HepG2 (cell line): Measurements from ENCODE around the gene KDM2B. TPM values are rescaled to one million over a fixed set of nuclear protein-coding genes. Genes with fewer than 3 reads are reported as not detected.
"Not testable (repeated sequence)": the region's sequence is repeated elsewhere in the genome, so short reads cannot be mapped to it uniquely, and the experiment has no call there.

Experiments used
- ATAC-seq: fragments of 200-7000 bp; cut with Tn5 transposase; 3 replicates; pipeline ENCODE4 v1.9.1; 2020; ENCODE audit warnings: mild to moderate bottlenecking, moderate library complexity
- BruUV-seq: library from RNA; stranded (reverse); fragments of 400-500 nt; replicated peaks from 2 replicates; lab custom pipeline; 2021; lab: Mats Ljungman, UMichigan
- CTCF ChIA-PET: fragments of 300-600 bp; formaldehyde crosslinking; extraction: SDS; loops from one replicate; lab custom pipeline; 2021; ENCODE audit warnings: low total read pairs, inconsistent platforms, low intra/inter-chr PET ratio; lab: Yijun Ruan, JAX
- POLR2A ChIA-PET: fragments of 350-600 bp; sonication (Branson Sonifier 250); formaldehyde crosslinking; loops from one replicate; lab custom pipeline; 2020; ENCODE audit warnings: antibody characterized with exemption, inconsistent platforms; lab: Yijun Ruan, JAX
- DNase-seq: peaks from one replicate; pipeline ENCODE4 v3.0.0-alpha.2; 2015; ENCODE audit warnings: low spot score
- FAIRE-seq: peaks from 3 replicates; lab custom pipeline; 2011; peaks lifted over from hg19 to GRCh38; lab: Jason Lieb, UNC
- H2AFZ ChIP-seq: one replicate; pipeline ENCODE4 v1.6.1; 2011; ENCODE audit warnings: low read length, inconsistent platforms
- H3K27ac ChIP-seq: fragments of 300-600 bp; 3 replicates; pipeline ENCODE4 v1.8.0; 2011; ENCODE audit warnings: mixed run types, mild to moderate bottlenecking, mixed read lengths, low read length, inconsistent platforms; ENCODE audit not compliant: insufficient read depth; ENCODE audit errors: extremely low read length
- H3K27me3 ChIP-seq, 2 experiments: fragments of 200-600 bp in 1 of 2; 2 replicates in 1 of 2; 3 replicates in 1 of 2; pipeline versions ENCODE4 v1.6.0 to v1.8.0; 2011; ENCODE audit warnings: low read length in 2 of 2, mild to moderate bottlenecking in 2 of 2, moderate library complexity in 2 of 2, inconsistent platforms in 1 of 2; ENCODE audit not compliant: insufficient read depth in 2 of 2, control insufficient read depth in 1 of 2
- H3K36me3 ChIP-seq, 2 experiments: fragments of 200-600 bp in 1 of 2; replicated peaks in 1 of 2; 2 replicates in 1 of 2; 3 replicates in 1 of 2; pipeline versions ENCODE4 v1.5.1 to v1.8.0; 2011; ENCODE audit warnings: low read length in 2 of 2, inconsistent platforms in 1 of 2; ENCODE audit not compliant: insufficient read depth in 2 of 2, control insufficient read depth in 1 of 2
- H3K4me1 ChIP-seq: 2 replicates; pipeline ENCODE4 v1.5.1; 2012; ENCODE audit warnings: low read length, inconsistent platforms; ENCODE audit not compliant: insufficient read depth
- H3K4me2 ChIP-seq: 2 replicates; pipeline ENCODE4 v1.6.0; 2011; ENCODE audit warnings: low read depth, low read length, inconsistent platforms
- H3K4me3 ChIP-seq, 3 experiments: fragments of 200-600 bp in 1 of 3; sonication (generic), shearing (Covaris generic) in 1 of 3; replicated peaks in 1 of 3; 2 replicates each; pipeline ENCODE4 v1.5.1; 2011 to 2016; ENCODE audit warnings: low read length in 3 of 3, inconsistent platforms in 2 of 3, low read depth in 2 of 3, mild to moderate bottlenecking in 2 of 3, control low read depth in 1 of 3, mixed read lengths in 1 of 3; ENCODE audit not compliant: insufficient read depth in 1 of 3
- H3K79me2 ChIP-seq: one replicate; pipeline ENCODE4 v1.6.1; 2011; ENCODE audit warnings: low read length, inconsistent platforms; ENCODE audit not compliant: insufficient read depth
- H3K9ac ChIP-seq: 2 replicates; pipeline ENCODE4 v1.6.0; 2011; ENCODE audit warnings: mild to moderate bottlenecking, low read depth, low read length, inconsistent platforms; ENCODE audit not compliant: insufficient read depth
- H3K9me3 ChIP-seq: 2 replicates; pipeline ENCODE4 v1.5.1; 2012; ENCODE audit warnings: mild to moderate bottlenecking, low read length
- H4K20me1 ChIP-seq: 2 replicates; pipeline ENCODE4 v1.6.0; 2011; ENCODE audit warnings: inconsistent platforms, mild to moderate bottlenecking, low read length, moderate library complexity; ENCODE audit not compliant: insufficient read depth
- ARID4A ChIP-seq: sonication (generic); formaldehyde crosslinking; IDR thresholded peaks from 2 replicates; pipeline ENCODE4 v1.5.0; 2020; ENCODE audit warnings: mild to moderate bottlenecking, missing genetic modification reagents, borderline replicate concordance
- CEBPG ChIP-seq: IDR thresholded peaks from 2 replicates; pipeline ENCODE4 v1.6.1; 2016
- CHD4 ChIP-seq: fragments of 200-600 bp; sonication (generic); IDR thresholded peaks from 2 replicates; pipeline ENCODE4 v1.7.0; 2017; ENCODE audit warnings: mild to moderate bottlenecking, low read length, borderline replicate concordance
- ELF3 ChIP-seq: IDR thresholded peaks from 2 replicates; pipeline ENCODE4 v1.6.1; 2016; ENCODE audit warnings: missing genetic modification reagents, missing compliant biosample characterization
- NR2C2 ChIP-seq: sonication (generic); formaldehyde crosslinking; IDR thresholded peaks from 2 replicates; pipeline ENCODE4 v1.4.0; 2020; ENCODE audit warnings: missing genetic modification reagents, mild to moderate bottlenecking, moderate library complexity, borderline replicate concordance
- RCOR2 ChIP-seq: IDR thresholded peaks from 2 replicates; pipeline ENCODE4 v1.6.1; 2016; ENCODE audit warnings: missing biosample characterization, missing genetic modification reagents
- ZNF121 ChIP-seq: sonication (generic); formaldehyde crosslinking; IDR thresholded peaks from 2 replicates; pipeline ENCODE4 v1.5.0; 2020; ENCODE audit warnings: mild to moderate bottlenecking, missing genetic modification reagents
- ZNF770 ChIP-seq: sonication (generic); formaldehyde crosslinking; IDR thresholded peaks from 2 replicates; pipeline ENCODE4 v1.5.0; 2020; ENCODE audit warnings: mild to moderate bottlenecking, missing genetic modification reagents
- WGBS: methylation state at CpG from one replicate; pipeline ENCODE4 v1.1.6; 2017; ENCODE audit warnings: low lambda C conversion rate; 5-methylcytosine and 5-hydroxymethylcytosine counted together
- in situ Hi-C: cut with HindIII; loops from 2 replicates; pipeline ENCODE4 v1.10.0; 2017; ENCODE audit warnings: low pct_unique_long_range_greater_than_20kb; ENCODE audit not compliant: extremely low pct_ligation_motif_present
- intact Hi-C: fragments of 100-400 bp; cut with micrococcal nuclease; formaldehyde crosslinking; loops from one replicate; pipeline ENCODE4 v1.10.0; 2022; ENCODE audit not compliant: unreplicated experiment
- polyA plus RNA-seq, 8 experiments: library from polyadenylated mRNA; depleted of rRNA in 3 of 8; stranded (reverse) in 7 of 8; unstranded in 1 of 8; fragments of >200 nt; fragmentation: Illumina TruSeq in 4 of 8; extraction: Trizol in 4 of 8; gene quantifications; 2 replicates each; pipeline versions ENCODE4 v1.2.1 to v1.2.3, GENCODE V29; 2011 to 2016; ENCODE audit warnings: low read depth in 4 of 8, missing spikeins in 1 of 8, mixed read lengths in 1 of 8; ENCODE audit not compliant: insufficient read depth in 1 of 8
- total RNA-seq, 5 experiments: library from RNA; depleted of rRNA; stranded (reverse); fragments of >200 nt; fragmentation: Illumina TruSeq; extraction: Trizol; gene quantifications; 2 replicates each; pipeline ENCODE4 v1.2.3, GENCODE V29; 2016; ENCODE audit warnings: low read depth in 1 of 5

Gene KDM2B
- total and polyA plus RNA-seq, 2 of the 13 experiments (the other 11 are each of a cell fraction or from before 2014, with no cell fraction given): 17.5 to 26.1 TPM

GRCh38 chr12:121484564-121484963 is 96.3 kb downstream of the KDM2B start:
- H3K79me2 ChIP-seq, H3K4me3 ChIP-seq, FAIRE-seq, H3K27me3 ChIP-seq, H2AFZ ChIP-seq, H4K20me1 ChIP-seq, POLR2A ChIA-PET, in situ Hi-C loops, intact Hi-C loops, H3K36me3 ChIP-seq, ATAC-seq, CTCF ChIA-PET: not testable (repeated sequence)
- 79% methylated on average over 5 of the region's 5 CpGs for WGBS
- H3K27ac ChIP-seq: peak overlapping the region; percentile 46
- H3K4me1 ChIP-seq: peaks cover 57% of the 10 kb centered on the region
- H3K4me2 ChIP-seq: peak overlapping the region; percentile 51
- 0 out of 2 replicates have a peak, but pooled peaks have one; percentile 0 for TF ChIP-seq ELF3
- TF ChIP-seq CHD4: 0 out of 2 replicates have a peak, but pooled peaks have one; percentile 49
- peak; percentile 92 for TF ChIP-seq ZNF121
- TF ChIP-seq NR2C2: 0 out of 2 replicates have a peak, but pooled peaks have one; percentile 1
- TF ChIP-seq CEBPG (CRISPR knock-in tag): peak; percentile 26; the same call in 1 of the 2 replicates
- peak; percentile 92 for TF ChIP-seq ZNF770 (CRISPR knock-in tag)
- 0 out of 2 replicates have a peak, but pooled peaks have one; percentile 10 for TF ChIP-seq RCOR2 (CRISPR knock-in tag)
- peak; percentile 7; the same call in 1 of the 2 replicates for TF ChIP-seq ARID4A (CRISPR knock-in tag)
- TF ChIP-seq, all 625 proteins: peak for 8; not testable (repeated sequence) for 617
- not testable (repeated sequence) for H3K9ac ChIP-seq, BruUV-seq, DNase-seq, H3K9me3 ChIP-seq
